ENCODE results near the gene MIXL1. TPM values are rescaled to one million over a fixed set of nuclear protein-coding genes. Genes with fewer than 3 reads are reported as not detected.
"Not testable (repeated sequence)": the region's sequence is repeated elsewhere in the genome, so short reads cannot be mapped to it uniquely, and the experiment has no call there.

Gene MIXL1
- total and polyA plus RNA-seq, 12 donors, result 0.06 to 0.27 TPM; not detected in 10

- intact Hi-C loops (cut with DNase I), result no loop called here
- no peak for DNase-seq
- WGBS, 4 donors, result 23 to 32% (median 25%) methylated on average over 2 of the region's 2 CpGs
These were observed 24.6 kb downstream of the MIXL1 start for GRCh38 chr1:226248091-226248490.

GRCh38 chr1:226248796-226249195 is 25.3 kb downstream of the MIXL1 start:
- H3K9me3 ChIP-seq (replicated peaks in 1 of 3), result no peaks in the 10 kb centered on the region
- no peaks in the 10 kb centered on the region for H3K27me3 ChIP-seq
- H3K4me3 ChIP-seq, result no peak overlapping the region
- H3K36me3 ChIP-seq (replicated peaks in 1 of 2), result no peaks in the 10 kb centered on the region
- no peak overlapping the region for H3K27ac ChIP-seq
- H3K4me1 ChIP-seq (replicated peaks in 1 of 2), result peaks cover 0 to 9% of the 10 kb centered on the region in 2 donors
- 81 to 83% (median 82%) methylated on average over 3 of the region's 3 CpGs for WGBS, 4 donors
- no peak for DNase-seq
- intact Hi-C loops (cut with DNase I), result no loop called here
- no peak for TF ChIP-seq POLR2A (IDR thresholded peaks at IDR 0.05)
- TF ChIP-seq CTCF (IDR thresholded peaks at IDR 0.05), result no peak

More at GRCh38 chr1:226248091-226248490, 24.6 kb downstream of the MIXL1 start:
- Histone ChIP-seq H3K27me3 (no peaks in the 10 kb centered on the region), H3K4me1 (replicated peaks in 1 of 2) (peaks cover 0 to 9% of the 10 kb centered on the region in 2 donors), H3K4me3 (no peak overlapping the region), H3K27ac (no peak overlapping the region), H3K36me3 (replicated peaks in 1 of 2) (no peaks in the 10 kb centered on the region), H3K9me3 (replicated peaks in 1 of 3) (no peaks in the 10 kb centered on the region)
- no peak for TF ChIP-seq POLR2A (IDR thresholded peaks at IDR 0.05)
- no peak for TF ChIP-seq CTCF (IDR thresholded peaks at IDR 0.05)

- H3K27ac ChIP-seq, result no peak overlapping the region
- intact Hi-C loops (cut with DNase I), result no loop called here
- no peak for DNase-seq
- H3K4me1 ChIP-seq (replicated peaks in 1 of 2), result peaks cover 0 to 9% of the 10 kb centered on the region in 2 donors
- no peak for TF ChIP-seq CTCF (IDR thresholded peaks at IDR 0.05)
- no peak for TF ChIP-seq POLR2A (IDR thresholded peaks at IDR 0.05)
- 90 to 100% (median 97%) methylated on average over 1 of the region's 1 CpG for WGBS, 4 donors
- no peaks in the 10 kb centered on the region for H3K27me3 ChIP-seq
- no peaks in the 10 kb centered on the region for H3K9me3 ChIP-seq (replicated peaks in 1 of 3)
- H3K36me3 ChIP-seq (replicated peaks in 1 of 2), result no peaks in the 10 kb centered on the region
- H3K4me3 ChIP-seq, result no peak overlapping the region
These were observed 27.0 kb downstream of the MIXL1 start for GRCh38 chr1:226250511-226250910.

- H3K4me3 ChIP-seq; H3K27ac ChIP-seq; DNase-seq; H3K4me1 ChIP-seq (replicated peaks in 1 of 2); H3K27me3 ChIP-seq; intact Hi-C loops (cut with DNase I); H3K36me3 ChIP-seq (replicated peaks in 1 of 2); H3K9me3 ChIP-seq (replicated peaks in 1 of 3): not testable (repeated sequence)
- 94 to 100% (median 99%) methylated on average over 7 of the region's 7 CpGs for WGBS, 4 donors
These were observed 29.4 kb downstream of the MIXL1 start for GRCh38 chr1:226252841-226253240.

- 90 to 98% (median 95%) methylated on average over 4 of the region's 4 CpGs for WGBS, 4 donors
- no peaks in the 10 kb centered on the region for H3K36me3 ChIP-seq (replicated peaks in 1 of 2)
- no peaks in the 10 kb centered on the region for H3K27me3 ChIP-seq
- no peak for TF ChIP-seq CTCF (IDR thresholded peaks at IDR 0.05)
- no peak for TF ChIP-seq POLR2A (IDR thresholded peaks at IDR 0.05)
- intact Hi-C loops (cut with DNase I), result no loop called here
- no peak for DNase-seq
- no peak overlapping the region for H3K4me3 ChIP-seq
- no peaks in the 10 kb centered on the region for H3K9me3 ChIP-seq (replicated peaks in 1 of 3)
- no peaks in the 10 kb centered on the region for H3K4me1 ChIP-seq (replicated peaks in 1 of 2)
- no peak overlapping the region for H3K27ac ChIP-seq
These were observed 30.5 kb downstream of the MIXL1 start for GRCh38 chr1:226253933-226254332.

Data from adrenal gland (tissue), 12 donors.